Esophagus muscularis mucosa (tissue), 4 donors: Measurements from ENCODE around the gene TIMM22.

ENCODE experiments used
- EP300 ChIP-seq: sonication (generic); formaldehyde crosslinking; IDR thresholded peaks from one replicate; pipeline ENCODE4 v1.6.1; 2017; ENCODE audit warnings: antibody characterized with exemption
- POLR2A ChIP-seq: fragments of 450-650 bp; IDR thresholded peaks from one replicate; pipeline ENCODE4 v1.6.1; 2017; ENCODE audit warnings: antibody characterized with exemption, moderate library complexity, mild to moderate bottlenecking, low read depth
- POLR2AphosphoS5 ChIP-seq, 2 donors: sonication (generic); formaldehyde crosslinking; IDR thresholded peaks; one replicate each; pipeline ENCODE4 v1.6.1; 2017; ENCODE audit warnings: antibody characterized with exemption in 2 of 2
- TF ChIP-seq, protein P1 (sequence below), 3 experiments: fragments of 200-600 bp in 2 of 3; fragments of 450-650 bp in 1 of 3; sonication (generic) in 2 of 3; IDR thresholded peaks; one replicate each; pipeline ENCODE4 v1.5.1; 2017 to 2019; ENCODE audit warnings: antibody characterized with exemption in 3 of 3, mild to moderate bottlenecking in 2 of 3, moderate library complexity in 1 of 3

GRCh38 chr17:1011138-1011537, 14.2 kb downstream of the TIMM22 start:
- TF ChIP-seq, protein P1, sequence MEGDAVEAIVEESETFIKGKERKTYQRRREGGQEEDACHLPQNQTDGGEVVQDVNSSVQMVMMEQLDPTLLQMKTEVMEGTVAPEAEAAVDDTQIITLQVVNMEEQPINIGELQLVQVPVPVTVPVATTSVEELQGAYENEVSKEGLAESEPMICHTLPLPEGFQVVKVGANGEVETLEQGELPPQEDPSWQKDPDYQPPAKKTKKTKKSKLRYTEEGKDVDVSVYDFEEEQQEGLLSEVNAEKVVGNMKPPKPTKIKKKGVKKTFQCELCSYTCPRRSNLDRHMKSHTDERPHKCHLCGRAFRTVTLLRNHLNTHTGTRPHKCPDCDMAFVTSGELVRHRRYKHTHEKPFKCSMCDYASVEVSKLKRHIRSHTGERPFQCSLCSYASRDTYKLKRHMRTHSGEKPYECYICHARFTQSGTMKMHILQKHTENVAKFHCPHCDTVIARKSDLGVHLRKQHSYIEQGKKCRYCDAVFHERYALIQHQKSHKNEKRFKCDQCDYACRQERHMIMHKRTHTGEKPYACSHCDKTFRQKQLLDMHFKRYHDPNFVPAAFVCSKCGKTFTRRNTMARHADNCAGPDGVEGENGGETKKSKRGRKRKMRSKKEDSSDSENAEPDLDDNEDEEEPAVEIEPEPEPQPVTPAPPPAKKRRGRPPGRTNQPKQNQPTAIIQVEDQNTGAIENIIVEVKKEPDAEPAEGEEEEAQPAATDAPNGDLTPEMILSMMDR (IDR thresholded peaks at IDR 0.05), result no peak
- TF ChIP-seq POLR2A (no peak), EP300 (no peak), POLR2AphosphoS5 (IDR thresholded peaks at IDR 0.05) (no peak)
